ENCODE data around the gene CLDN14.

Gene CLDN14

GRCh38 chr21:36452281-36452825 is 27.6 kb downstream of the CLDN14 start:
- Histone ChIP-seq H3K4me3 (ENCODE audit: low read depth, low read length) (no peak overlapping the region), H3K36me3 (ENCODE audit: control insufficient read depth, insufficient read depth, low read length) (no peaks in the 10 kb centered on the region), H2AFZ (no peak overlapping the region), H3K27ac (no peak overlapping the region), H3K4me2 (ENCODE audit: low read length) (no peak overlapping the region), H3K27me3 (ENCODE audit: control insufficient read depth, insufficient read depth, low read length) (no peaks in the 10 kb centered on the region), H3K9ac (no peak overlapping the region), H3K79me2 (no peaks in the 10 kb centered on the region), H3K9me3 (ENCODE audit: control insufficient read depth, low read length) (no peaks in the 10 kb centered on the region), H3K4me1 (no peaks in the 10 kb centered on the region)
- no peak for TF ChIP-seq CTCF (IDR thresholded peaks at IDR 0.05)

GRCh38 chr21:36451506-36451905 is 28.4 kb downstream of the CLDN14 start:
- no peaks in the 10 kb centered on the region for H3K36me3 ChIP-seq (ENCODE audit: control insufficient read depth, insufficient read depth, low read length)
- no peak overlapping the region for H3K4me2 ChIP-seq (ENCODE audit: low read length)
- H3K27ac ChIP-seq = no peak overlapping the region
- no peak overlapping the region for H2AFZ ChIP-seq
- H3K4me1 ChIP-seq = no peaks in the 10 kb centered on the region
- H3K27me3 ChIP-seq (ENCODE audit: control insufficient read depth, insufficient read depth, low read length) = no peaks in the 10 kb centered on the region
- no peak overlapping the region for H3K9ac ChIP-seq
- no peaks in the 10 kb centered on the region for H3K79me2 ChIP-seq
- no peaks in the 10 kb centered on the region for H3K9me3 ChIP-seq (ENCODE audit: control insufficient read depth, low read length)
- no peak for TF ChIP-seq CTCF (IDR thresholded peaks at IDR 0.05)
- H3K4me3 ChIP-seq (ENCODE audit: low read depth, low read length) = no peak overlapping the region

GRCh38 chr21:36450511-36450910 is 29.4 kb downstream of the CLDN14 start:
- Histone ChIP-seq H3K4me2 (ENCODE audit: low read length) (no peak overlapping the region), H2AFZ (no peak overlapping the region), H3K27ac (no peak overlapping the region), H3K9me3 (ENCODE audit: control insufficient read depth, low read length) (no peaks in the 10 kb centered on the region), H3K4me1 (no peaks in the 10 kb centered on the region), H3K36me3 (ENCODE audit: control insufficient read depth, insufficient read depth, low read length) (no peaks in the 10 kb centered on the region), H3K4me3 (ENCODE audit: low read depth, low read length) (no peak overlapping the region), H3K27me3 (ENCODE audit: control insufficient read depth, insufficient read depth, low read length) (no peaks in the 10 kb centered on the region), H3K9ac (no peak overlapping the region), H3K79me2 (no peaks in the 10 kb centered on the region)
- TF ChIP-seq CTCF (IDR thresholded peaks at IDR 0.05) = no peak

DNA sequence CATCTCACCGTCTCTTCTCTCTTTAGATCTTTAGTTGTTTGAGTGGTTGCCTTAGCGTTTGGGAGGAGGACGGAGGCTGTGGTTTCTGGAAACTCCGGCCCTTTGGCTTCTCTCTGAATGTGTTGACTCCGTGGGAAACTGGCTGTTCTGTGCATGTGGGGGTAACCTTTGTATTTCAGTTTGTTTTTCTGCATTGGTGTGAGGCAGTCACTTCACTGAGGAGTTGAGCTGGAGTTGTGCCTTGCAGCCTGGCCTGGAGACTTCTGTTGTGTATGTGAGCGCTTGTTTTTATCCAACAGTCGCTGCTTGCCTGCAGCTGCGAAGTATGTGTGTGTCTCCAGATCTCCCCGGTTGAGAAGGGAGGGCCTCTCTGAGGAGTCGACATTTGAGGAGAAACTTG is 33.6 kb downstream of the CLDN14 start:
- Histone ChIP-seq H3K79me2 (no peaks in the 10 kb centered on the region), H3K9ac (no peak overlapping the region), H3K9me3 (ENCODE audit: control insufficient read depth, low read length) (no peaks in the 10 kb centered on the region), H3K36me3 (ENCODE audit: control insufficient read depth, insufficient read depth, low read length) (no peaks in the 10 kb centered on the region), H3K27ac (no peak overlapping the region), H3K4me1 (no peaks in the 10 kb centered on the region), H3K4me3 (ENCODE audit: low read depth, low read length) (no peak overlapping the region), H3K27me3 (ENCODE audit: control insufficient read depth, insufficient read depth, low read length) (no peaks in the 10 kb centered on the region), H3K4me2 (ENCODE audit: low read length) (no peak overlapping the region), H2AFZ (no peak overlapping the region)
- no peak for TF ChIP-seq CTCF (IDR thresholded peaks at IDR 0.05)

GRCh38 chr21:36441715-36442114 is 38.2 kb downstream of the CLDN14 start:
- H3K36me3 ChIP-seq (ENCODE audit: control insufficient read depth, insufficient read depth, low read length) = no peaks in the 10 kb centered on the region
- H3K79me2 ChIP-seq = no peaks in the 10 kb centered on the region
- no peaks in the 10 kb centered on the region for H3K27me3 ChIP-seq (ENCODE audit: control insufficient read depth, insufficient read depth, low read length)
- H3K4me1 ChIP-seq = no peaks in the 10 kb centered on the region
- no peak overlapping the region for H3K9ac ChIP-seq
- no peak overlapping the region for H3K4me2 ChIP-seq (ENCODE audit: low read length)
- H3K27ac ChIP-seq = no peak overlapping the region
- no peaks in the 10 kb centered on the region for H3K9me3 ChIP-seq (ENCODE audit: control insufficient read depth, low read length)
- no peak overlapping the region for H2AFZ ChIP-seq
- TF ChIP-seq CTCF (IDR thresholded peaks at IDR 0.05) = no peak
- no peak overlapping the region for H3K4me3 ChIP-seq (ENCODE audit: low read depth, low read length)
